Keratinocyte (primary cell): ENCODE data around the gene FMNL2. TPM values are rescaled to one million over a fixed set of nuclear protein-coding genes. Genes with fewer than 3 reads are reported as not detected.
A peak's percentile ranks its signal among the peaks of the same experiment; 100 is the strongest.

Source experiments
- DNase-seq: peaks from one replicate; pipeline ENCODE4 v3.0.0-alpha.2; 2011; ENCODE audit warnings: low read depth, missing footprints, low spot score
- FAIRE-seq: peaks from 2 replicates; lab custom pipeline; 2011; peaks lifted over from hg19 to GRCh38; lab: Jason Lieb, UNC
- H2AFZ ChIP-seq: 2 replicates; pipeline ENCODE4 v1.6.0; 2012; ENCODE audit warnings: low read length, control low read depth, inconsistent platforms; ENCODE audit not compliant: control insufficient read depth
- H3K27ac ChIP-seq: 2 replicates; pipeline ENCODE4 v1.5.1; 2011; ENCODE audit warnings: low read length; ENCODE audit not compliant: control insufficient read depth, insufficient read depth
- H3K27me3 ChIP-seq: 3 replicates; pipeline ENCODE4 v1.6.0; 2011; ENCODE audit warnings: low read length; ENCODE audit not compliant: control insufficient read depth, insufficient read depth; ENCODE audit errors: extremely low read depth
- H3K36me3 ChIP-seq, 2 experiments: 2 replicates in 1 of 2; 3 replicates in 1 of 2; pipeline ENCODE4 v1.5.1; 2011; ENCODE audit warnings: low read length in 2 of 2, mild to moderate bottlenecking in 1 of 2; ENCODE audit not compliant: control insufficient read depth in 2 of 2, insufficient read depth in 2 of 2; ENCODE audit errors: extremely low read depth in 1 of 2
- H3K4me1 ChIP-seq: 3 replicates; pipeline ENCODE4 v1.5.1; 2011; ENCODE audit warnings: low read length; ENCODE audit not compliant: control insufficient read depth, insufficient read depth; ENCODE audit errors: extremely low read depth
- H3K4me2 ChIP-seq: 3 replicates; pipeline ENCODE4 v1.6.0; 2011; ENCODE audit warnings: low read depth, low read length; ENCODE audit not compliant: control insufficient read depth, insufficient read depth; ENCODE audit errors: extremely low read depth
- H3K4me3 ChIP-seq, 3 experiments: fragments of 200-600 bp in 1 of 3; sonication (generic) in 1 of 3; 2 replicates in 2 of 3; 3 replicates in 1 of 3; pipeline ENCODE4 v1.5.1; 2011 to 2016; ENCODE audit warnings: low read length in 3 of 3, mild to moderate bottlenecking in 3 of 3, control low read depth in 2 of 3, inconsistent platforms in 1 of 3, low read depth in 1 of 3, mixed read lengths in 1 of 3, mixed run types in 1 of 3, moderate library complexity in 1 of 3; ENCODE audit not compliant: control insufficient read depth in 2 of 3, insufficient read depth in 2 of 3; ENCODE audit errors: extremely low read depth in 1 of 3
- H3K79me2 ChIP-seq: 2 replicates; pipeline ENCODE4 v1.6.0; 2012; ENCODE audit warnings: low read length; ENCODE audit not compliant: control insufficient read depth, insufficient read depth
- H3K9ac ChIP-seq: 3 replicates; pipeline ENCODE4 v1.6.0; 2011; ENCODE audit warnings: low read length; ENCODE audit not compliant: control insufficient read depth, insufficient read depth; ENCODE audit errors: extremely low read depth
- H3K9me1 ChIP-seq: 3 replicates; pipeline ENCODE4 v1.6.0; 2011; ENCODE audit warnings: low read length; ENCODE audit not compliant: control insufficient read depth, insufficient read depth; ENCODE audit errors: extremely low read depth
- H3K9me3 ChIP-seq: 2 replicates; pipeline ENCODE4 v1.5.1; 2012; ENCODE audit warnings: low read depth, low read length; ENCODE audit not compliant: control insufficient read depth
- H4K20me1 ChIP-seq: 3 replicates; pipeline ENCODE4 v1.6.0; 2011; ENCODE audit warnings: low read length; ENCODE audit not compliant: control insufficient read depth, insufficient read depth; ENCODE audit errors: extremely low read depth
- CTCF ChIP-seq, 3 experiments: IDR thresholded peaks in 1 of 3; conservative IDR thresholded peaks in 1 of 3; optimal IDR thresholded peaks in 1 of 3; 2 replicates in 2 of 3; 3 replicates in 1 of 3; pipeline versions ENCODE3 to v1.5.1; 2011; ENCODE audit warnings: low read length in 3 of 3, mild to moderate bottlenecking in 3 of 3, moderate library complexity in 2 of 3, control low read depth in 1 of 3, inconsistent platforms in 1 of 3; ENCODE audit not compliant: insufficient read depth in 2 of 3; ENCODE audit errors: extremely low read depth in 1 of 3
- EZH2 ChIP-seq: IDR thresholded peaks from one replicate; pipeline ENCODE4 v1.6.1; 2012; ENCODE audit warnings: inconsistent platforms, mild to moderate bottlenecking, low read length, moderate library complexity
- dilution Hi-C: fragments of 300-500 bp; cut with MboI; formaldehyde crosslinking; loops from one replicate; pipeline ENCODE4 v1.7.0; 2020; ENCODE audit warnings: low sequenced_read_pairs; ENCODE audit not compliant: extremely low pct_ligation_motif_present
- polyA plus RNA-seq, 5 experiments: library from polyadenylated mRNA; depleted of rRNA in 3 of 5; stranded (reverse) in 3 of 5; stranded (forward) in 1 of 5; unstranded in 1 of 5; fragments of >200 nt; gene quantifications; 1 replicate in 1 of 5; 2 replicates in 3 of 5; 3 replicates in 1 of 5; pipeline versions ENCODE4 v1.2.1 to v1.2.3, GENCODE V29; 2011 to 2012; ENCODE audit warnings: missing spikeins in 2 of 5, low read depth in 1 of 5, low replicate concordance in 1 of 5

Gene FMNL2
- polyA plus RNA-seq, 1 donor (not counting 4 experiments of a cell fraction or from before 2014, with no cell fraction given): 62.7 TPM

GRCh38 chr2:152354069-152354755 lies 19.2 kb downstream of the FMNL2 start:
- peaks cover 0 to 3% of the 10 kb centered on the region in 2 experiments for H3K36me3 ChIP-seq
- H3K9me3 ChIP-seq: no peaks in the 10 kb centered on the region
- no peak for TF ChIP-seq CTCF (optimal IDR thresholded peaks at IDR 0.05 in 1 of 3, IDR thresholded peaks at IDR 0.05 in 1 of 3, conservative IDR thresholded peaks at IDR 0.05 in 1 of 3; ENCODE audit: extremely low read depth in 1 of 3, insufficient read depth in 2 of 3, low read length in 3 of 3)
- no peak for TF ChIP-seq EZH2
- dilution Hi-C loops: no loop called here
- H3K4me2 ChIP-seq: no peak overlapping the region
- H3K4me1 ChIP-seq: peaks cover 13% of the 10 kb centered on the region
- H4K20me1 ChIP-seq: peaks cover 3% of the 10 kb centered on the region
- DNase-seq: no peak
- no peak overlapping the region for H2AFZ ChIP-seq
- H3K4me3 ChIP-seq: no peak overlapping the region
- no peaks in the 10 kb centered on the region for H3K27me3 ChIP-seq
- peaks cover 83% of the 10 kb centered on the region for H3K79me2 ChIP-seq
- H3K9ac ChIP-seq: no peak overlapping the region
- peaks cover 10% of the 10 kb centered on the region for H3K9me1 ChIP-seq
- FAIRE-seq: no peak
- H3K27ac ChIP-seq: no peak overlapping the region

- DNase-seq: no peak
- no peak overlapping the region for H2AFZ ChIP-seq
- no peak overlapping the region for H3K4me3 ChIP-seq
- H3K9ac ChIP-seq: no peak overlapping the region
- H3K27ac ChIP-seq: no peak overlapping the region
- no peaks in the 10 kb centered on the region for H3K27me3 ChIP-seq
- H3K79me2 ChIP-seq: peaks cover 83% of the 10 kb centered on the region
- H3K9me3 ChIP-seq: no peaks in the 10 kb centered on the region
- H4K20me1 ChIP-seq: no peaks in the 10 kb centered on the region
- peaks cover 13% of the 10 kb centered on the region for H3K4me1 ChIP-seq
- peaks cover 10% of the 10 kb centered on the region for H3K9me1 ChIP-seq
- H3K4me2 ChIP-seq: no peak overlapping the region
- H3K36me3 ChIP-seq: peaks cover 0 to 3% of the 10 kb centered on the region in 2 experiments
- TF ChIP-seq CTCF (optimal IDR thresholded peaks at IDR 0.05 in 1 of 3, IDR thresholded peaks at IDR 0.05 in 1 of 3, conservative IDR thresholded peaks at IDR 0.05 in 1 of 3; ENCODE audit: extremely low read depth in 1 of 3, insufficient read depth in 2 of 3, low read length in 3 of 3) (no peak), EZH2 (no peak)
- dilution Hi-C loops: no loop called here
- FAIRE-seq: peak; percentile 67
These were observed 19.9 kb downstream of the FMNL2 start for GRCh38 chr2:152354909-152355308.
